Measurements from ENCODE around the gene HECW1.
"Not testable (repeated sequence)": the region's sequence is repeated elsewhere in the genome, so short reads cannot be mapped to it uniquely, and the experiment has no call there.

HECW1 gene

DNA sequence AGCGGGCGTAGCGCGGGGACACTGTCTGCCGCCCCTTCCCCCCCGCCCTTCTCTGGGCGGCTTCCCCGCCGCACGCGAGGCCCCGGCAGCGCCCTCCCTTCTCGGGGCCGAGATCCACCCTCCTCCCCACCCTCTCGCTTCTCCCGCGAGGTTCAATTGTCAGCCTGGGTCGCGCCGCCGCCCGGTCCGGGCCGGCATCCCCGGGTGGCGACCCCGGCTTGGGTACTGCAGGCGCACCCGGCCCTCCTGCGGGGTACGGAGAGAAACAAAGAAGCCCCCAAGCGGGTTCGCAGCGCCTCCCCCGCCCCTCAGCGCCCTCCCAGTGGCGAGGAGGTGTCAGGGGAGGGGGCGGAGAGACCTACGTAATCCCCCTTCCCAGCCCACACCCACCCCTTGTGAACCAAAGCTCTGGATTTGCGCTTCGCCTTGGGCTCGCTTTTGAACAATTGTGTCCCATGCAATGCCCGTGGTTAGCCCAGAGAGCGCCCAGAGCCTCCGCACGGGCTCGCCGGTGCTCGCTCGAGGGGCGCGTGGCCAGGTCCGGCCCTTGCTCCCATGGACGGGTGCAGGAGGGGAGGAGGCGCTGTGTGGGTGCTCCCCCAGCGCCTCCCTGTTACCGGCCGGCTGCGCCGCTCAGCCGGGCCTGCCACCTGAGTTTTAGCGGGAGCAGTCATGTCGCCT, 634 bp downstream of the HECW1 start:
- peak; percentile 35 for DNase-seq (ENCODE audit: low read depth)

- no peak for DNase-seq (ENCODE audit: low read depth)
Observed at GRCh38 chr7:43113622-43114457, 1.4 kb downstream of the HECW1 start.

GRCh38 chr7:43114458-43114780, 2.0 kb downstream of the HECW1 start:
- no peak for DNase-seq (ENCODE audit: low read depth)

- no peak for DNase-seq (ENCODE audit: low read depth)
Observed at GRCh38 chr7:43116451-43116850, 4.0 kb downstream of the HECW1 start.

GRCh38 chr7:43117095-43117494, 4.6 kb downstream of the HECW1 start:
- DNase-seq (ENCODE audit: low read depth) = no peak

- DNase-seq (ENCODE audit: low read depth) = no peak
Observed at GRCh38 chr7:43117861-43118260, 5.4 kb downstream of the HECW1 start.

DNA sequence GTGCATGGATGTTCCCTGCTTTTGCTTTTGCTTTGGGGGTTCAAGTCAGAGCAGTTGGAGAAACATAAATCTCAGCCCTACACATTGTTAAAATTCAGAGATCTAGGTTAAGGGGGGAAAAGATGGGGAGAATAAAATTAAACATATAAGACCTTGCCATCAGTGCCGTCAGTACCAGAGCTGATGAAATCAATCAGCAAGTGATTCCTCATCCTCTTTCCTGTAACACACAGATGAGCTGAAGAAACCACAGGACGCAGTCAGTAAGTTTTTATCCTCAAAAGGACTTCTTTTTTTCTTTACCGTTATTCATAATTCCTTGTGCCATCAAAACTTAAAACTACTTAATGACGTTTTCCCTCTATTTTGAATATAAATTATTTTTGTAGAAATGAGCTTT, 5.9 kb downstream of the HECW1 start:
- DNase-seq (ENCODE audit: low read depth) = no peak

DNA sequence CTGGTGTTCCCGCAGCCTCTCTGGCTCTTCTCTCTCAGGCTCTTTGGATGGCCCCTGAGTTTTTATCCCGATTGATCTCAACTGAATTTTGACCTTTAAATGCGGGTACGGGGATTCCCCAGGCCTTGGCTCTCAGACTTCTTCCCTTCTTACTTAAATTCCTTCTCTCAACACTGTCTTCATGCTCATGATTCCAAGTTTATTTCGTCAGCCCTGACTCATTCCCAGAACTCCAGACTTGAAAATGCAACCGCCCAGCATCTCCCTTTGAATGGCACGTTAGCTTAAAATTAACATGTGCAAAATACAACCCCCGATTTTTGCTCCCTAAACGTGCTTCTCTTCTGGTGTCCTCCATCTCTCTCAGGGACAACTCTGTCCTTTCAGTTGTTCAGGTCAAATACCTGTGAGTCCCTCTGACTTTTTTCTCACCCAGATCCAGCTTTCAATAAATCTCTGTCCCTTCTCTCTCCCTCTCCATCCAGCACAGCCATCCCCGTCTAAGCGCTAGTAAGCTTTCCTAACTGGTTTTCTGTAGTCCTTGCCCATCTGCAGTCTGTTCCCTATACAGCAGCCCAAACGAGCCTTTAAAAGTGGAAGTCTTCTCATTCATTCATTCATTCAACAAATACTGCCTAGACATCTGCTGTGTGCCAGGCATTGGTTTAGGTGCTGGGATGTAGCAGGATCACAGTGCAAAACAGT, 7.1 kb downstream of the HECW1 start:
- DNase-seq (ENCODE audit: low read depth) = peak; percentile 65

- DNase-seq (ENCODE audit: low read depth) = no peak
Observed at GRCh38 chr7:43121973-43122372, 9.5 kb downstream of the HECW1 start.

GRCh38 chr7:43123457-43123856, 11.0 kb downstream of the HECW1 start:
- DNase-seq (ENCODE audit: low read depth) = no peak

DNA sequence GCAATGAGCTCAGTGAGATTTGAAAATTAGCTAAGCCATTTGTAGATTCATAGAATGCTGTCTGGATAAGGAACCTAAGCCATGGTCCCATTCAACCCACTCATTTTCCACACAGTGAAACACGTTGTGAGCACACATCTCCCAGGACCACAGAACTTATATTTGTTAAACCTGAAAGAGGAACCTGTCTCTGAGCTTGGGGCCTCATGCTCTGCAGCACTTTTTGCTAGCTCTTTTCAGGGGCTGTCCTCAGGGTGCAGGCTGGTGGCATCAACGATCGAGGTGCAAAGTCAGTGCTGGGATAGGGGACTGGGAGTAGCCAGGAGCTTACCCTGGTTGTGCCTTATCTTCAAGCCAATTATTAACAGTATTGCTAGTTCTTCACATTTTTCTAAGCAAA, 11.9 kb downstream of the HECW1 start:
- DNase-seq (ENCODE audit: low read depth) = no peak

GRCh38 chr7:43130347-43130746, 17.9 kb downstream of the HECW1 start:
- DNase-seq (ENCODE audit: low read depth) = no peak

DNA sequence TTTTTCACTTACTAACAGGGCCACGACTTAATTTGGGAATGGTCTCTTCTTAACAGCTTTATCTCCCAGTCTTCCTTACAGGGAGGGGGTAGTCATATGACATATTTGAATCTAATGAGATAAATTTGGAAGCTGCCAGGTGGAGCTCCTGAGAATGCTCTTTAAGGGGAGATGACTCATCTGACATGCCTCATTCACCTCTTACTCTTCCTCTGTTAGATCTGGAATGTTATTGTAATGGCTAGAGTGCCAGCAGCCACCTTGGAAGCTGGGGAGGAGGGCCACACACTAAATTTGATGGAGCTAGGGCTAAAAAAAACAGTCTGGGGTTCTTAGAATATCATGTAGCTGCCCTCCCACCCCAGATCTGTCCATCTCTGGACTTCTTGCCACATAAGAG, 22.7 kb downstream of the HECW1 start:
- DNase-seq (ENCODE audit: low read depth) = no peak

- DNase-seq (ENCODE audit: low read depth) = no peak
Observed at GRCh38 chr7:43136064-43136463, 23.6 kb downstream of the HECW1 start.

- DNase-seq (ENCODE audit: low read depth) = not testable (repeated sequence)
Observed at GRCh38 chr7:43137121-43137744, 24.8 kb downstream of the HECW1 start.

DNA sequence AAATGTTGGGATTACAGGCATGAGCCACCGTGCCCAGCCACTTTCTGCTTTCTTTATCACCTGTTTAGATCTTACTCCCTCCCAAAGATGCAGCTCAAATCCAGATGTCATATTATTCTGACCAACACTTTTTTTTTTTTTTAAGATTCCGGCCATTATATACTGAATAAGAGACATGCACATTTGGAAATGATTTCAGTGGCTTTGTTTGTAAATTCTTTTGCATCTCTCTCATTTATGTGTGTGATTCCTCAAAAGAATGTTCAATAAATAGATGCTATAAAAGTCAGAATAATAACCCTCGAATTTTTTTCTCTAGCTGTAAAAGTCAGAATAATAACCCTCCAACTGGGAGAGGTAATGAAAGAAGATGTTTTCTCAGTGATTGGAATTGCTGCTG, 25.4 kb downstream of the HECW1 start:
- peak; percentile 85 for DNase-seq (ENCODE audit: low read depth)

- no peak for DNase-seq (ENCODE audit: low read depth)
Observed at GRCh38 chr7:43138710-43139109, 26.3 kb downstream of the HECW1 start.

GRCh38 chr7:43139137-43139536, 26.7 kb downstream of the HECW1 start:
- DNase-seq (ENCODE audit: low read depth) = no peak

DNA sequence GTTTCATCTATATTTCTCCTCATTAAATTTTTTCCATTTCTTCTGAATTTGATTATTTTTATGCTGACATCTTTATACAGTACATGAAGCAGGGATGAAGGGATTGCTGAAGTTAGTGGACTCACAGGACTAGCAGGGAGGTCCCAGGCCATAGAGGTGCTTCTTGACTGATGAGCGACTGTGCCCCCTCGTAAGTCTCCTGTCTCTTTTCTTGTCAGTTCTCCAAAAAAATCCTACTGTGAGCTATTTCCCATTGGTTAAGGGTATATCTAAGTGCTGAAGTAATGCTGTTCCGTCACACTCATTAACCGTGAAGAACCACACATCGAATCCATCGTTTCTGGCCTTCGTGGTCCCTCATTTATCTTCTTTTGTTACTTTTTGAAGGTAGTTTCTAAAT, 27.7 kb downstream of the HECW1 start:
- DNase-seq (ENCODE audit: low read depth) = no peak

- DNase-seq (ENCODE audit: low read depth) = no peak
Observed at GRCh38 chr7:43141091-43141490, 28.6 kb downstream of the HECW1 start.

- no peak for DNase-seq (ENCODE audit: low read depth)
Observed at GRCh38 chr7:43142703-43143102, 30.3 kb downstream of the HECW1 start.

DNA sequence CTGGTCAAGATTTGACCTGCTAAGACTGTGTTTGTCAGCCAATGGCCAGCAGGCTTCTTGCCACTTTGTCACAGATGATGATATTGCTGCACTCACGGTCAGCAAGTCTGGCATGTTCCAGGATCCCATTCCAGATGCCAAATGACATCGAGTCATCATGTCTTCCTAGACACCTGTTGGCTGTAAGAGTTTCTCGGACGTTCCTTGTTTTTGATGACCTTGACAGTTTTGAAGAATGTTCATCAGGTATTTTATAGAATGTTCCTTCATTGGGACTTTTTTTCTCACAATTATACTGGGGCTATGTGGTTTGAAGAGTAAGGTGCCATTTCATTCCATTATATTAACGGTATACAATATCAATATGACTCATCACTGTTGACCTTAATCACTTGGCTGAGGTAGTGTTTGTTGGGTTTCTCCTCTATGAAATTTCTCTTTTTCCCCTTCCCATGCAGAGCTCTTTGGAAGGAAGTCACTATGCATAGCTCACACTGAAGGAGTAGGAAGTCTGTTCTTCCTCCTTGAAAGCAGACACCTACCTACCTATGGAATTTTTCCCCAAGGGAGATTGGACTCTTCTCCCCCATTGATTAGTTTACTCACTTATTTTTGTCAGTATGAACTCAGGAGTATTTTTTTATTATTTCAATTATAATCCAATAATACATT, 31.6 kb downstream of the HECW1 start:
- no peak for DNase-seq (ENCODE audit: low read depth)

All from GM04504 (cell line).